HL-60/S4 (cell line): ENCODE data around the gene VCP.

Experiments
- in situ Hi-C: fragments of 300-500 bp; cut with MboI; formaldehyde crosslinking; loops from 2 replicates; pipeline ENCODE4 v1.14.3; 2022; ENCODE audit warnings: low sequenced_read_pairs

VCP gene

DNA sequence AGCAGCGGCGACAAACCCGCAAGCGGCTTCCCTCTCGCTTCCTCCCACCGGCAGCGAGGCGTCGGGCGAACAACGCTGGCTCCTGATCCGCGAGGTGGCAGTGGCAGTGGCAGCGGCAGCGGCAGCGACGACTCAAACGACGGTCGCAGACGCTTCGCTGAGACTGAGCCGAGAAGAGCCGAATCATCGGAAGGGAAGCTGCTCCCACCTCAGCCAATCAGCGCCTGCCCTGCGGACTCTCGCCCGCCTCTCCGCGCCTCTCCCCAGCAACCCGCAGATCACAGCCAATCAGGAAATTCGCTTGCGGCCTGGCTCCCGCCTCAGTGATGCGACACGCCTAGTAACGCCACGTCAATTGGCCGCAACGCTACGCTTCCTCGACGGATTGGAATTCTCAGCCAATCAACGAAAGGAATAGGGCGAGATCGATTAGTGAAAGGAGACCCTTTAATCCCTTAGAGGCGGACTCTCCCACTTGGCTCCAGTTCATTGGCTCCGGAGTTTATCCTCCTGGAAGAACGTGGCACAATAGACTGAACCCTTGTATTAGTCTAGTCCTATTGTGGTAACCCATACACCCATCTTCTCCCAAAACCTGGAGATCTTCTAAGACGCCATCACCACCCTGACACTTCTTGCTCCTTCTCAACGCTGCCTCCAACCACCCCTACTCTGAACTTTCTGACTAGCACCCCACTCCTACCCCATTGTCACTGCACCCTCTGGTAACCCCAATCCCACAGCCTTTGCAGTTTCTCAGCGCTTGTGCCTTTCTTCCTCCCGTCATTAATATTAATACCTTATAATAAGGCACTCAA is at the start of gene VCP:
TSS of gene VCP (minus strand) at position 165 of the 818 bp plus-strand sequence. CDS start 272 bp downstream, outside the sequence.
- in situ Hi-C loops = no loop called here

- in situ Hi-C loops = no loop called here
These were observed 44.6 kb upstream of the VCP start for GRCh38 chr9:35116898-35117551.

DNA sequence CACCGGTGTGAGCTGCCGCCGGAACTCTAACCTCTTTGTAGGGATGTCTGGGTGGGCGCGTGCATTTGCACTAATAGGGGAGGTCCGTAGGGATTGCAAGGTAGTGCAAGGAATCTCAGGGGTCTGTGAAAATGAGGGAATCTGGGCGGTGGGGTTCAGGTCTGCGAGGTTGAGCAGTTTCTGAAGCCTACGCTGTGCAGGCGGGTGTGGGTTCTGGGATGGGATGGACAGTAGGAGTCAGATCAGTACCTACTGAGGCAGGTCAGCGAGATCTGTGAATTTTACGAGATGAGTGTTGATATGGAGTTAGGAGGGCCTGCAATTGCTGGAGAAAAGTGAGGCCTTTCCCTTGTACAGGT is 44.1 kb upstream of the VCP start:
- in situ Hi-C loops = no loop called here

GRCh38 chr9:35115680-35116538 is 43.5 kb upstream of the VCP start, which contains the start of gene ATOSB:
Gene ATOSB (minus strand): TSS chr9:35115862. CDS start chr9:35108274, 7,588 bp downstream.
- in situ Hi-C loops = no loop called here

GRCh38 chr9:35114840-35115628 is 42.6 kb upstream of the VCP start:
- in situ Hi-C loops = no loop called here

- in situ Hi-C loops = no loop called here
These were observed 41.9 kb upstream of the VCP start for GRCh38 chr9:35114113-35114839.

DNA sequence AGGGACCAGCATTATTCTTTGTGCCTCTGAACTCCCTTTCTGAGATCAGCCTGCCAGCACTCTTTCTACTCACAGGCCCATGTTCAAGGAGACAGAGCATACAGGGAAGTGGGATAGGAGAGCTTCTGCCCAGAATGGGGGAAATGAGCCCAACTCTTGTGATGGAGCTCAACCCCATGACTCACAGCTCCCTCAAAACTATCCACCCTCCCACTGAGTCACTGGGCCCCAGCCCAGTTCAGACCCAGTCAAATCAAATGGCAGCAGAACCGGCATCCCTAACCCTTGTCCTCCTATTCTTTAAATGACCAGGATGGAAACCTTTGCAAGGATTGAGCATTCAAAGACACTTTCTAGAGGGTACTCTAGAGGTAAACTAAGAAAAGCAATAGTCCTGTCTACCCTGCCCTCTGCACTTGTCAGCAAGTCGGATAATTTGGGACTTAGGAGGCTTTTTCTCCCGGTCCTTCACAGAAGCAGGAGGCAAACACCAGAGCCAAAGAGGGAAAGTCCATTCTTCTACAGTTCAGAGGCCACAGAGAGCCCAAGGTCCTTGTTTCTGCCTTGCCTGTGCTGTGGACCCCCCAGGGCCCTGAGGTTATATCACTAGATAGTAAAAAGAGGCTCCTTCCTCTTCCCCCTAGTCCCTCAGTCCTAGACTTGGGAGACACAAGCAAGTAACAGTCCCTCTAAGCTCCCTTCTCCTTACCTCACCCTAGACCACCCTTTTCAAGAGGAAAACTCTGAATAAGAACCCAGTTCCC is 40.0 kb upstream of the VCP start:
- in situ Hi-C loops = no loop called here

- in situ Hi-C loops = no loop called here
These were observed 38.8 kb upstream of the VCP start for GRCh38 chr9:35111001-35111933.

- in situ Hi-C loops = no loop called here
These were observed 37.9 kb upstream of the VCP start for GRCh38 chr9:35110327-35110761.

DNA sequence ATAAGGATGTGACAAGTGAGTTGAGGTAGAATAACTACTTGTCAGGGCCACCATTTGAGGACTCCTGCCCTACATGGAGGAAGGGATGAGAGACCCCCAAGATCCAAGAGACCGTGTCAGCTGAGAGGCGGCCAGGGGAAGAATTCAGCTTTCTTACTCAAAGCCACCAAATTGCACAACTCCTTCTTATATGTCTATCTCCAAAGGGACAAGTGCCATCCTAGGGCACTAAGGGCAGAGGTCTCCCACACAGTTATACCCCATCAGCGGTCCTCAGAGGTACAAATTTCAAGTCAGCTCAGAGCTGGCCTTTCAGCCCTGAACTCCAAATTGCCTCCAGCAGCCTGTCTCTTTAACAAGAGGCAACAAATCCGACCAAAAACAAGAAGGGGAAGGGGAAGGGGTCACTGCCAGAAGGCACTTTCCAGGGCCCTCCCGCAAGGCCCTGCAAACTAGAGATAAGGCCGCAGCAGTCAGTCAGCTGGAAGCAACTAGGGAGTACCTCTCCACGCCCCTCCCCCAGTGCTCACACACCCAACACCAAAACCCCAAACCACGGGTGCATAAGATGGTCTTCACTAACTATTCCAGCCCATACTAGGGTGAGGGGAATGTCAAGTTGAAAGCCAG is 36.6 kb upstream of the VCP start:
- in situ Hi-C loops = no loop called here

DNA sequence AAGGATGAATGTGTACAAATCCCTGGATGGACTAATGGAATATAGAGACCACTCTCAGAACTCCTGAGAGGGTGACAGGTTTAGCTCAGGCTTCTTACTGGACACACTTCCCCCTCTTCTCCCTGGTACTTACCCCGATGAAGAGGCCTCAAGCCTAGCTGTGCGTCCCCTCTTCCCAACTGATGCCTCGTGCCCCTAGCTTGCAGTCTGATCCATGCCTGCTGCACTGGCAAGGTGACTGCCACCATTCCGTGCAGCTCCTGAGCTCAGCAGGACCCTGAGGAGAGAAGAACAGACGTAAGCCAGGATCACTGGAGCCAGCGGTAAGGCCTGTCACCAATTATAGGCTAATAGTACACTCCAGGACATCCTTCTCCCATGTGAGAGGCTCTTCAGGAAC is 36.0 kb upstream of the VCP start:
- in situ Hi-C loops = no loop called here

DNA sequence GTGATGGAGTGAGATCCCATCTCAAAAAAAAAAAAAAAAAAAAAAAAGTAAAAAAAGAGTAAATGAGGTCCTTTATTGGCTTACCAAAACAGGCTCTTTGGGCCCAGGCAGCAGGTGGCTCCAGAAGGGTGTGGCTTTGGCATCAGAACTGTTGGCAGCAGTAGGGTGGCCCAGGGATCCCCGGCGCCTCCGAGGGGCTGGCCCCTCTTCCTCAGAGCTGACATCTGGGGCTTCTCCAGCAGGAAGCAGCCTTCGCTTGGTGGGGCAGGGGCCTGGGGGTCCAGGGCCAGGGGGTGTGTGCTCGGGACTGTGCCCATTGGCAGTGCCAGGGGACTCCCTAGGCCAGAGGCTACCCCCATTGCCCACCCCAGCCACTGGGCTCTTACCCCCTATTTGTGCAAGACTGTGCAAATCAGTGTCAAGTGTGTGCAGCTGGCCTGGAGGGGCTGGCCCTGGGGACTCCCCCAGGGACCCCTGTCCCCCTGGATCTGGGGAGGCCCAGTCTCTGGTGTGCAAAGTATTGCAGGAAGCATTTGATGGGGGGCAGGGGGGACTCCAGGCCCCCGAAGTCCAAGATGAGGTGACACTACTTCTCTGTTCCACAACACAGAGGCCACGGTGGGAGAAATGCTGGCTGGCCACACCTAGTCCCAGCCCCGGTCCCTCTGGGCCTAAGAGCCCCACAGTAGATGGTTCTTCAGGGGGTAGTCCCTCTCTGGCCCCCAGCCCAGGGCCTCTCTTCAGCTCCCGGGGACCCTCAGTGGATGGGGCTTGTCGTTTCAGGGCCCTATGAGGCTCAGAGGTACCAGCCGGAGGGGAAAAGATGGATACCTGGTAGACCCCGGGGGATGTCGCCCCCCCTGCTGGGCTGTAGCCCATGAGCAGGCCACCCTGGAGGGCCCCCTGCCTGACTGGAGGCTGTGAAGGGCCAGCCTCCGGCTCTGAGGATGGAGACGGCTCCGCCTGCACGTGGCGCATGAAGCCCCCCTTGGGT is 35.2 kb upstream of the VCP start:
- in situ Hi-C loops = no loop called here

- in situ Hi-C loops = no loop called here
These were observed 33.9 kb upstream of the VCP start for GRCh38 chr9:35106343-35106730.

DNA sequence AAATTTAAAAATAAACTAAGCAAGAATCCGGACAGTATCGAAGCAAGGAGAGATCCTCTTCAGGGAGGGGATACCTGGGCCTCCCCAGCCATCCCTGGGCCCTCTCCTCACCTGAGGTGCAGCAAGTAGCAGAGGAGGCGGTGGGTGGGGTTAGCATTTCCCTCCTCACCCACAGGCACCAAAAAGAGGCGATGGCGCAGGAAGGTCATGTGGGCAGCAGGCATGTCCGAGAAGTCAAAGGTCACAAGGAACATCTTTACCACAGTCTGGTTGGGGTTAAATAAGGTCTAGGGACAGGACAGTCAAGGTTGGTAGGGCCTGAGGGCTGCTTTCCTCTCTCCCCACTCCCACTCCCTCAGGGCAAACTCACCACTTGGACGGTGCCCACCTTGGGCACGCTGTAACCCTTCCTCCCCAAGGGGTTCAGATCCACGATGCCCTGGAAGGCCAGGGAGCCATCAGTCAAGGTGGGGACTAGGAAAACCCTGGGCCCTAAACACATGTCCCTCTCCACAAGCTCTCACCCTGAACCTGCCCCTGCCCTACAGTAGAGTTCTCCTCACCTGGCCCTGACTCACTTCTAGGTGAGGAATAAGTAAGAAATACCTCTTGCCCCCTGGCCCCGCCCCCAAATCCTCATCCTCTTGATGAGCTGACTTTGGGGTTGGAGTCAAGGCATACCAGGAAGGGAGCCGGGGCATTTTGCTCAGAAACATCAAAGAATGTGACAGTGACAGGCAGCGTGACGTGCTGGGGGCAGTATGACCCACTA is 33.3 kb upstream of the VCP start:
- in situ Hi-C loops = no loop called here

DNA sequence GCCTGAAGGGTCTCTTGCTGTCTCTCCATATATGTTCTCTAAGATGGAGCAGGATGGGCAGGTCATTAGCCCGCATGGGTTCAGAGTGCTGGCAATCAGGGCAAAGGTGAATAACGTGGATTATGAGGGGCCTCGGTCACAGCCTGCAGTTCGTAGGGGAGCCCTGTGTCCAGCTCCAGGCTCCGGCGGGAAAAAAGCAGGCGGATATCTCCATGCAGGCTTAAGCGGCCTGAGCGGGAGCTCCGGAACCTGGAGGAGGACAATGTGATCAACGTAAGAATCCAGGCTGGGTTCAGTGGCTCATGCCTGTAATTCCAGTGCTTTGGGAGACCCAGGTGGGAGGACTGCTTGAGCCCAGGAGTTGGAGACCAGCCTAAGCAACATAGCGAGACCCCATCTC is 32.7 kb upstream of the VCP start:
- in situ Hi-C loops = no loop called here

GRCh38 chr9:35104586-35104985 is 32.2 kb upstream of the VCP start:
- in situ Hi-C loops = no loop called here
